Inflammatory macrophage (primary cell): ENCODE measurements around the gene STRBP.
"Not testable (repeated sequence)": the region's sequence is repeated elsewhere in the genome, so short reads cannot be mapped to it uniquely, and the experiment has no call there.

ENCODE experiments used
- DNase-seq, 2 donors: peaks; one replicate each; pipeline ENCODE4 v3.0.0-alpha.2; 2020 to 2022

Gene STRBP

DNA sequence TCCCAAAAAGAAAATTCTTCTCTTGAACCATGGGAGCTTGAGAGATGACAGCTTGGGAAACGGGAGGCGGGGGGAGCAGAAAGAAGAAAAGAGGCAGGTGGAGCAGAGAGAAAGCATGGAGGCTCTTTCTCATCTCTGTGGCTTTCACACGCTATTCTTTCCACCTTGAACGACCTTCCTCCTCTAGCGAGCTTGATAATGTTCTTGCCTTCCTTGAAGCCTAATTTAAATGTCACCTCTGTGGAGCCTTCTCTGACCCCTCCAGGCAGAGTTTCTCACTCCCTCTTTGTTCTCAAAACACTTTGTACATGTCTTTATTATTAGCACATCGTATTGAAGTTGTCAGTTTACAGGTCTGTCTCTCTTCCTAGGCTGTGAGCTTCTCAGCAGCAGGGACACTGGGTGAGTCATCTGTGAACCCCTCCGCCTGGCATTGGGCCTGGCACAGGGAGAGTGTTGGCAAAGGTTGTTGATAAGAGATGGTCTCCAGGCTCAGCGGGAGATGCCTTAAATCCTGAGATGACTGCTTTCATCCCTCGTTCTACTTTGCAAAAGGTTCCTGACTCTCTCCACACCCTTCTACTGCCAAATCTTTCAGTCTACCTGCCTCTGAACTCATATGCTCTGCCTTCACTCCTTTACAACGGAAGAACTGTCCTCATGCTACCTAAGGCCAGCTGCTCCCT, 14.1 kb upstream of the STRBP start:
- no peak for DNase-seq

DNA sequence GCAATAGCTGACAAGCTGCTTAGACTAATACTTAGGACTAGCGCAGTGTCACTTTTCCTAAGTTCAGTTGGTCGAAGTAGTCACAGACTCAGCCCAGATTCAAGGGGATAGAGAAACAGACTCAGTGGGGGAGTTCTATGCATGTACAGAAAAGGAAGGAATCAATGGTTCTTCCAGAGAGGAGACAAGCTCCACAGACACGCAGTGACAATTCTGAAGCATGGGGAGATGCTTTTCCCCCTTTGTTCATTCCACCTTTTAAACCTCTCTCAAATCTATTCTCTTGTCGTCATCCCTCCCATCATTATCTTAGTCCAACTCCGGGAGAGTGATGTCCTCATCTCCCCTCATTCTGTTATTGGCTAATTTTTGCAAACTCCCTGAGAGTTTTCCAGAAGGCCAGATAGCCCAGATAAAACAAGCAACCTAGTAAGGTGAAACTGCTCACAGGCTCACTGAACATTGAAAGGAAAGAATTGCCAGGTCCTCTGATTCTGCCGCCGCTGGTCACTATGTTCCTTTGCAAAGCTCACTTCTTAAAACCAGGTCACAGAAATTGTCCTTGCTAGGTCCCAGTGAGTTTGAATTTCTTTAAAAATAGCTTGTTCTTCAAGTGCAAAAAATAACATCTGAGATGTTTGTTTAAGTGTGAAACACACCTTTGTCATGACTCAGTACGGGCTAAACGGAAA, 13.4 kb upstream of the STRBP start:
- no peak for DNase-seq

DNA sequence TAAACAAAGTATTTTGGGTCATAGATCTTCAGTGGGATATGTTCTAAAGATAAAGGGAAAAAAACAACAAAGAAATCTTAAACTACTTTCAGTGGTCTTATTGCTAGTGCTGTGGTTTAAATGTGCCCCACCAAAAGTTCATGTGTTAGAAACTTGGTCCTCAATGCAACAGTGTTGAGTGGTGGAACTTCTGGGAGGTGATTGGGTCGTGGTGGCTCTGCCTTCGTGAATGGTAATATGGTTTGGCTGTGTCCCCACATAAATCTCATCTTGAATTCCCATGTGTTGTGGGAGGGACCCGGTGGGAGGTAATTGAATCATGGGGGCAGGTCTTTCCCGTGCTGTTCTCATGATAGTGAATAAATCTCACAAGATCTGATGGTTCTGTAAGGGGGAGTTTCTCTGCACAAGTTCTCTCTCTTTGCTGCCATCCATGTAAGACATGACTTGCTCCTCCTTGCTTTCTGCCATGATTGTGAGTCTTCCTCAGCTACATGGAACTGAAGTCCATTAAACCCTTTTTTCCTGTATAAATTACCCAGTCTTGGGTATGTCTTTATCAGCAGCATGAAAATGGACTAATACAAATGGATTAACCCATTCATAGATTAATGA, 10.6 kb upstream of the STRBP start:
- DNase-seq: not testable (repeated sequence)

DNA sequence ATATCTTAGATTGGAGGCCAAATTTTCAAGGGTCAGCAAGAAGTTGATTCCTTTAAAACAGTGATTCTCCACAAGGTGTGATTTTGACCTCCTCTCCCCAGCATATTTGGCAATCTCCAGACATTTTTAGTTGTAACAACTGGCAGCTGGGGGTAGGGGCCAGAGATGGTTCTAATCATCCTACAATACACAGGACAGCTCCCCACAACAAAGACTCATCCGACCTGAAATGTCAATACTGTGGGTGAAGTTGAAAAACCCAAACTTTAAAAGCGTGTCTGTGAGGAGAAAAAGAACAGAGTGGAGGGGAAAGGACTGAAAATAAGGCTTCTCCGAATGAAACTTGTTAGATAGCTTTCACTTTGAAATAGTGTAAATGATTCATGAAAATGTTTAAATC, 10.0 kb upstream of the STRBP start:
- DNase-seq: no peak

DNA sequence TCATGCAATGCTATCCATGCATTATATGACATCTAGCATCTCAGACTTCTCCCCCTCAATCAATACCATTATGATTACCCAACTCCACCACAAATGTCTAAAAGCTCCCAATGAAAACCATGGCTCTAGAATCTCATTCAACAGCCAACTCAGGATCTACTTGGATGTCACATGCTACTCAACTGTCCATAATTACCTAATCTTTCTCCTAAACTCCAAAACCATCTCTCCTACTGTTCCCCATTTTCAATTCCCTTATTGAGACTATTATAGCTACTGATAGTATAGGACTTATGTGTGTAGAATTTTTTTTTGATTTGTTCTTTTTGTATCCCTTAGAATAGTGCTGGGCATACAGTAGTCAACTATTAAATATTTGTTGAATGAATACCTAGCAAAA, 8.2 kb upstream of the STRBP start:
- DNase-seq: peak; percentile 5 to 58

DNA sequence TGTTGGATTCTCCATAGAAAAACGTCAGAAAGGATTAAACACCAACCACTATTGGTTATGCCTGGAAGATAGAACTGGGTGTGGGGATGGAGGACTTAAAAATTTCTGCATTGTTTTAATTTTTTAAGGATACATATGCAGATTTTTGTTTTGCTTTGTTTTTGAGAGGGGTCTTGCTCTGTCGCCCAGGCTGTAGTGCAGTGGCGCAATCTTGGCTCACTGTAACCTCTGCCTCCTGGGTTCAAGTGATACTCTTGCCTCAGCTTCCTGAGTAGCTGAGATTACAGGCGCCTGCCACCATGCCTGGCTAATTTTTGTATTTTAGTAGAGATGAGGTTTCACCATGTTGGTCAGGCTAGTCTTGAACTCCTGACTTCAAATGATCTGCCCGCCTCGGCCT, 2.7 kb upstream of the STRBP start:
- DNase-seq: not testable (repeated sequence)

DNA sequence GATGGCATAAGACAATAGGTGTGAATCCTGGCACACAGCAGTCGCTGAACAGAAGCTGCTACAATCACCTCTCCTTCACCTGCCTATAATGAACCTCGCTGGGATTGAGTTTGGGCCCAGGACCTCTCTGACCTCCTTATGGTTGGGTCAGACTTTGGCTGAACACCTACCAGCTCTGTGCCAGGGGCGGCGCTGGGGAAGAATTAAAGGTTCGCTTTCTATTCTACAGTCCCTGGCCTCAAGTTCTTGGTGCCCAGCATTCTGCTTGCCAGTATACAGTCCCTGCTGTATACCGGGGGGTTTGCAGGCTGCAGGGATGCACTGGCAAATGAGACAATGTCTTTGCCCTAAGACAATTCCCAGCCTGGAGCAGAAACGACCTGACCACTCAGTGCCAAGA, 895 bp upstream of the STRBP start:
- no peak for DNase-seq

DNA sequence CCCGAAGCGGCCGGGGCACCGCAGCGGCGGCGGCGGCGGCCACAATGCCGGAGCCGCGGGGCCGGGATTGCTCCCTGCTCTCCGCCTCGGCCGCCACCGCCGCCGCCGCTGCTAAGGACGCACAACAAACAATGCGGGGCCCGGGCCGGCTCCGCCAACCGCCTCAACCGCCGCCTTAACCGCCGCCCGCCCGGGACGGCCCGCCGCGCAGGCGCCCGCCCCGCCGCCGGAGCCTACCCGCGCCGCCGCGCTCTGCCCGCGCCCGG, 254 bp downstream of the STRBP start:
- no peak for DNase-seq

DNA sequence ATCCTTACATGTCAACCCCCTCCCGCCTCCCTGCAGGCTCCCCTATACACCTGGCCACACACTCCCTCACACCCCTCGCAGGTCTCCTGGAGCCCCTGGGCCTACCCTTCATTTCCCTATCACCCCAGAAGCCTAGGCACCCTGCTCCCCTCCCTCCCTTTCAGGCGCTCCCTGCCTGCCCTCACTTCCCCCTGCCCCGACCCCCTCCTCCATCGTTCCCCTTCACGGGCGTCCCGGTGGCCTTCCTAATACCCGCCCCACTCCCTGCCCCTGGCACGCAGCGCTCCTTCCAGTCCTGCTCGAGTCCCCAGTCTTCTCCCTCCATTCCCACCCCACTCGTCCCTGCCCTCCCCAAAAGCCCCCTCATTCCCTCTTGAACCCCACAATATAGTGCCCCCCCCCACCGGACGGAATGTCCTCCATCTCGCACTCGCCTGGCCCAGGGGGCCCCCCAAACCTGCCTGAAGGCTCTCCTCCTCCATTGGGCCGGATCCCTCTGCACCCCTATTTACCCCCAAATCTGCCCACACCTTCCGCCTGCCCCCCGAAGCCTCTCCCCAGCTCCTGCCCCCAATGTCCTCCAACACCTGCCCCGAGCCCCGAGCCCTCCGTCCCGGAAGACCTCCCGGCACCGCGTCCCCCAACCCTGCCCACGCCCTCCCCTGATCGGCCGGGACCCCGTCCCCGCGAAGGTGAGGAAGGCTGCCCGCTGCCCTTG, 746 bp downstream of the STRBP start:
- no peak for DNase-seq

DNA sequence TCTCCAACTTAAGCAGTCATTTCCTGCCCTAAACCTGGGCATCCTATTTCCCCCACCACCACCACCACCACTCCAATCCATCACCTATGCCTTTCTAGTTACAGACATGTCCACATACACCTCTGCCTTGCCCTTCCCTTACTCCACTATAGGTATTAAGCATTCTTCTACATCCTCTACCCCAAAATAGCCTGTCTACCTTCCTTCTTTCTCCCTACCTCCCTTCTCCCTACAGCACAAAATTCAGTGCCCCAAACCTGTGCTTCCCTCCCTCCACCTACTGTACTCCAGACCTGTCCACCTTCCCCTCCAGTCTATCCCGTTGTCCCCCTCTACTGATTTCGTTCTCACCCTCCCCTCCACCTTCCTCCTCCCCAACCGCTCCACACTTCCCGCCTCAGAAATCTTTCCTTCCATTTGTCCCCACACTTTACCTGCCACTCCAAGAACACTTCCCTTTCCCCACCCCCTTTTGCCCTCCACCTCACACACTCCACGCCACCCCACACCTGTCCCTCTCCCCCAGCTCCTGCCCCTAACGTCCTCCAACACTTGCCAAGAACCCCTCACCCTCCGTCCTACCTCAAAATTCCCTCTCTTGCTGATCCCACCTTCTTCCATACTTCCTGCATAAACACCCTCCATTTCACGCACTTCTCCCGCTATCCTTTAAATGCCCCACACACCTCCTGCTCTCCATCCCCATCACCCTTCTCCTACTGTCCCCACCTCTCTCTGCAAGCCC, 1.6 kb downstream of the STRBP start:
- DNase-seq: no peak

DNA sequence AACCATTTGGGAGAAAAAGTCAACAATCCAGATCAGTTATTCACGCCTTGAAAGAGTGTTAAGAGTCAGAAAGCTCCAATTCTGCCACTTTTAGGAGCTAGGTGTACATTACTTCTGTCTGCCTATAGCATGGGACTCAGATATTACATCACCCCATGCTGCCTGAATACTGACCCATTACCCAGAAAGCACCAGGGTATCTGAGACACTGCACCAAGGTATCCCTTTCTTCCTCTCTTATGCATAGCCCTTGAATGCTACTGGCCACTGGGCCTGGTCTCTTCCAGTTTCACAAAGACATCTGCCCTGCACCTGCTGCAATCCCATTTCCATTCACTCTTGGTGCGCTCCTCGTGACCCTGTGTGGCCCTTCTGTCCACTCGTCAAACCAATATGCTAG, 2.6 kb downstream of the STRBP start:
- DNase-seq: no peak

DNA sequence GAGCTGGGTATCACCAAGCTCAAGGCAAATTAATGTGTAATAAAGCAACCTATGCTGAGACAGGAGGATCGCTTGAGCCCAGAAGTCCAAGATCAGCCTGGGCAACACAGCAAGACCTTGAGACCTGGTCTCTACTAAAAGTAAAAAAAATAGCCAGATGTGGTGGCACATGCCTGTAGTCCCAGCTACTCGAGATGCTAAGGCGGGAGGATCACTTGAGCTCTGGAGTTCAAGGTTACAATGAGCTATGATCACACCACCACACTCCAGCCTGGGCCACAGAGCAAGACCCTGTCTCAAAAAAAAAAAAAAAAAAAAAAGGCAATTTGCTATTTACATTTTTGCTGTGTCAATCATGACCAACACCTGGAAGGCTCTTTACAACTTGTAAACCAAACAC, 5.2 kb downstream of the STRBP start:
- DNase-seq: no peak

DNA sequence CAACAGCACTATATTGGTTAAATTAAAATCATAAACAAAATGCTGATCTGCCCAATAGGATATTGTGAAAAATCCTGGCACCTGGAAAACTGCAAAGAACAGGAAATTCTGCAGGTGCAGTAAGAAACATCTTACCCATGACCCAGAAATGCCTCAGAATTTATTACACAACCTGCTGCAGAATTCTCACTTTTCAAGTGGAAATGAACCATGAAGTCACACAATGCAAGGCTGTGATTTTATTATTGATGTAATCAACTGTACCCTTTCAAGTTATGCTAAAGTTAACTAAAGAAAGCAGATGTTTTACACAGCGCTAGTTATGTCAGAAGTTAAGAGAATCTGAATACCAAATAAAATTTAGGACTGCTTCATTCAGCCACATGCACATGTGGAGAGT, 6.0 kb downstream of the STRBP start:
- no peak for DNase-seq

DNA sequence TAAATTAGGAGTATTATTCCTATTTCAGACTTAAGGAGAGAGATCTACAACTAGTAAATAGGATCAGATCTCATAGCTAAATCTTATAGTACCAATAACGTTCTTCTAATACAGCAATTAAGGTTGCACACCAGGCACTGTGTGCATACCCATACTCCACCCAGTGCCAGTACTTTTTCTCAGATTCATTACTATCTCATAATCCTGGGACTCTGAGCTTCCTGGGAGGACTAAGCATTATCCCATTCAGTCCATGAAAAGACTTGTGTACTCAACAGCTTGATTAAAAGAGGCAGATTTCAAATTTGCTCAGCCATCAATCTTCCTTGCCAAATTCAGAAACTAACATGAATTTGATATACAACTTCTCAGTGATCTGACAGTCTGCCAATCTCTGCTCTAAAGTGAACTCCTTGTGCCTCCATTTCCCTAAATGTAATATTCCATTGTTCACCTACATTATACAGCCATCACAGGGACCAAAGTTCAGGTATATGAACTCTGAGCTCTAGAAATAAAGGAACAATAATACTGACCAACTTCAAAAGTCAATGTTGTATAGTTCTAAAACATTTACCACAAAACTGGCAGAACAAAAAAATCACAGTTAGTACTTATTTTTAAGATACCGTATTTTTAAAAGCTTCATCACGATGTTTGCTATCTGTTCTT, 7.2 kb downstream of the STRBP start:
- DNase-seq: no peak

DNA sequence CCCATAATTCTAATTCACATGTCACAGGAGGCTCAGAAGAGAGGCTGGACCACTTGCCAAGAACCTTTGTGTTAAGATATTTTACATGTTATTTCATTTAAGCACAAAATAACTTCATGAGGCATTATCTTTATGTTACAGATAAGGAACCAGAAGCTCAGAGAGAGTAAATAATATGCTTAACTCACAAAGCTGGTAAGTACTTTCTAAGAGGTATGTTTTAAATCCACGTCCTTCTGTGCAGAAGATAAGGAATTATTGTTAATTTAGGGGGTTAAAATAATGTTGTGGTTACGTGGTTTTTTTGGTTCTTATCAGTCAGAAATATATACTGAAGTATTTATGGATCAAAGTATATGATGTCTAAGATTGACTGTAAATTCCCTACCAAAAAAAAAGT, 8.0 kb downstream of the STRBP start:
- DNase-seq: no peak

DNA sequence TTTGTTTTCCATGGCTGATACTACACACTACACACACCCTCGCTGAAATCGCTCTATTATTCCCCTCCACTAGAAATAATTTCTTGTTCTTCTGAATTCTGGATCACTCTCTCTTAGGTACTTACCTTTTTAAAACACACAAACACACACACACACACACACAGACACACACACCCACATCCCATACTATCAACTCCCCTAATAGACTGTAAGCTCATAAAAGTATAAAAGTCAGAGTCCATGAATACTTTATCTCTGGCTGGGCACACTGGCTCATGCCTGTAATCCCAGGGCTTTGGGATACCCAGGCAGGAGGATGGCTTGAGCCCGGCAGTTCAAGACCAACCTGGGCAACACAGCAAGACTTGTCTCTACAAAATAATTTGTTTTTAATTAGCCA, 11.1 kb downstream of the STRBP start:
- DNase-seq: no peak

DNA sequence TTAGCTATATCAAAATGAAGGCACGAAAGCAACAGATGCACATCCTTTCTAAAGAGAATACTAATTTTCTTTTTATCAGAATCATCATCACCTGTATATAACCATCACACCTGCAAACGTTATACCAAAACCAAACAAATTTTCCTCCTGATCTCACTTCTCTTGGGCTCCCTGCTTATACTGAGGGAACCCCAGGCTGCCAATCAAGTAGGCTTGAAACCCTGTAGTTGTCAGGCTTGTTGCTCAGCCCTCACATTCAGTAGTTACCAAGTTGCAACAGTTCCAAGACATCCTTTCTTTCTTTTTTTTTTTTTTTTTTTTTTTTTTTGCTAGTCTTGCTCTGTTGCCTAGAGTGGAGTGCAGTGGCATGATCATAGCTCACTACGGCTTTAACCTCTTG, 12.7 kb downstream of the STRBP start:
- no peak for DNase-seq

DNA sequence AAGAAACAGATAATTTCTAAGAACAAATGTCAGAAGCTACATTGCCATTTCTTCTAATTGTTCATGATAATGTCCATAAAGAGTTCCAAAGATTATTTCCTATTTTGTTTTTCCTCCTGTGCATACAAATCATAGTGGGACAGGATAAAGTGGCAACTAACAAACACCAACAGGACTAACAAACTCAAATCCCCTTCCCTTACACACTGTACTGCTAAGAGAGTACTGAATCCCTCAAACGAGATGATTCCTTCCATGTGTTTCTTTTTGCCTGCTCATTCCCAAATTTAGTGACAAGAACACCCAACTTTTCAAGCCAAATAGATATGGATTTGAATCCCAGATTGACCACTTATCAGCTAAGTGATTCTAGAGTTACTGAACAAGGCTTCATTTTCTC, 15.2 kb downstream of the STRBP start:
- DNase-seq: no peak

DNA sequence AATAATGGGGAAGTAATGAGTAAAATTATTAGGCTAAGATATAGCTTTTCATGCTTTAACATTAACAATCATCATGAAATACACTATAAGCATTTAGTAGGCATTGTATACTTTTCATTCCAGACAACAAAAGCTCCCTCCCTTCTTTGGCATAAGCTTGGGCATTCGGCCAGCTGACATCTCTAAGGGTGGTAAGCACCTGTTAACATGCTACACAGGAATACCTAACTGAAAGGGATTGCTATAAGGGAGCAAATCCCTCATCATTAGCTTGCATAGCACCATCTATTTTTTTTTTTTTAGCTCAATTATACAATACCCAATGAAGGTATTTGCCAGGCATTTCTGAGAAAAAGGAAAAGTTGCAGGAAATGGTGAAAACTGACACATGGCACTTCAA, 16.6 kb downstream of the STRBP start:
- DNase-seq: no peak

DNA sequence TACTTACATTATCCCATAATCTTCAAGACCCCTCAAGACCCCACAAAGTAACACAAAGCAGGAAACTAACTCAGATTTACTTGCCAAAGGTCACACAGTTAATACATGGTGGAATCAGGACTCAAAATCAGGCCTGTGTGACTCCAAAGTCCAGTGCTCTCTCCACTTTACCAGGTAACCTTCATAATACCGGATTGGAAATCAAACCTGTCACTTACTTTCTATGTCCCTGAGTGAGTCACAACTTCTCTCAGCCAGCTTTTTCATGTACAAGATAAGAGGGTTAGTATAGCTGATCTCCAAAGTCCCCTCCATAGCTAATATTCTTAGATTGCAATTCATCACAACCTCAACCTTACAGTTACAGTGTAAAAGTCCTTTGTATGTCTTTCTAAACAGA, 17.1 kb downstream of the STRBP start:
- DNase-seq: no peak

DNA sequence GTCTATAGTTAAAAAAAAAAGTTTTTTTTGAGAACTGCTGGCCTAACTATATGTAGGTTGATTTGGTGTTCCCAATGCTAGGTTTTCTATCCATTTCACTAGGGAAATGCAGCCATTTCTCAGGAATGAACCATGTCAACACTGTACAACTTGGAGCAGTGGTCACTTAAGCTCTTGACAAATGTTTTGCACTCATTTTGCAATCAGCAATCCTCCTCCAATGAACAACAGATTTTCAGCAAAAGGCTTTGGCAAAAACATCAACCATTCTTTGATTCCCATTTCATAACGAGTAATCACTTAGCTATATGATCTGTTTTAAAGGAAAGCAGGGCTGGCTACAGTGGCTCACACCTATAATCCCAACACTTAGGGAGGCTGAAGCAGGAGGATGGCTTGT, 17.9 kb downstream of the STRBP start:
- DNase-seq: no peak

DNA sequence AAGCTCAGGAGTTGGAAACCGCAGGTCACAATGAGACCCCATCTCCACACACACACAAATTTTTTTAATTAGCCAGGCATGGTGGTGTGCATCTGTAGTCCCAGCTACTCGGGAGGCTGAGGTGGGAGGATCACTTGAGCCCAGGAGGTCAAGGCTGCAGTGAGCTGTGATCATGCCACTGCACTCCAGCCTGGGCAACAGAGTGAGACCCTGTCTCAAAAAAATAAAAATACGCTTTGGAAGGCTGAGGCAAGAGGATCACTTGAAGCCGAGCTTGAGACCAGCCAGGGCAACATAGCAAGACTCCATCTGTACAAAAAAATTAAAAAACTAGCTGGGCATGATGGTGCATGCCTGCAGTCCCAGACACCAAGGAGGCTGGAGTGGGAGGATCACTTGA, 19.2 kb downstream of the STRBP start:
- DNase-seq: not testable (repeated sequence)

DNA sequence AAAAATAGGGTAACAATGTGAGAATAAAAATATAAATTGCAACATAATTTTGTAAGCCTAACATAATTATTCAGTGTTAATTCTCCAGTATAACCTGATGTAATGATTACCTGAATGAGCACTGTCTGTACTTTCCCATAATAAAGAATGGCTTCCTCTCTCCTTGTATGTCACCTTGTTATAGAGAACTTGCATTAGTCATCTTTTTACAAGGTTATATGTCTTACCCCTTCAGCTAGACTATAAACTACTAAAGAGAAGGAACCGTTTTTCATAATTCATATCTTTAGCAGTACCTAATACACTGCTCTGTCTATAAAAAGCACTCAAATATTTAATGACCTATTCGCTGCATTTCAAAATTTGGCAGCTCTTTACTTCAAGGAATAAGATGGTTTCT, 19.8 kb downstream of the STRBP start:
- DNase-seq: no peak
